ENCODE data around the gene SNED1.
"Not testable (repeated sequence)": the region's sequence is repeated elsewhere in the genome, so short reads cannot be mapped to it uniquely, and the experiment has no call there.

Gene SNED1

DNA sequence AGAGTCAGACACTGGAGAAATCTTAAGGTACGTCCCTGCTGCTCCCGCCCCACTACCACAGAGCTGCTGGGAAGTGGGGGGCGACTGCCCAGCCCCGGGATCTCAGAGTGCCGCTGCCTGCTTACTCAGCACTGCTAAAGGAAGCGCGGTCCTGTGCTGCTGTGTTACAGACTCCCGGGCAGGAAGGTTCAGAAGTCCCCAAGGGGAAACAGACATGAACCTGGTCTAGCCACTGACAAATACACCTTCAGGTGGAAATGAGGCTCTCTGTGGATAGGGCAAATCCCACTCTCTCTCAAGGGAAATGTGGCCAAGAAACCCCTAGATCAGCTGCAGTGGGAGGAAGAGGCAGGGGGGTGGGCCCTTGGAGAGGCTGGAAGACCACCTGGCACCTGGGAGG is 90.0 kb downstream of the SNED1 start:
- DNase-seq (ENCODE audit: low read depth): no peak

GRCh38 chr2:241088791-241089732 is 90.6 kb downstream of the SNED1 start:
- no peak for DNase-seq (ENCODE audit: low read depth)

DNA sequence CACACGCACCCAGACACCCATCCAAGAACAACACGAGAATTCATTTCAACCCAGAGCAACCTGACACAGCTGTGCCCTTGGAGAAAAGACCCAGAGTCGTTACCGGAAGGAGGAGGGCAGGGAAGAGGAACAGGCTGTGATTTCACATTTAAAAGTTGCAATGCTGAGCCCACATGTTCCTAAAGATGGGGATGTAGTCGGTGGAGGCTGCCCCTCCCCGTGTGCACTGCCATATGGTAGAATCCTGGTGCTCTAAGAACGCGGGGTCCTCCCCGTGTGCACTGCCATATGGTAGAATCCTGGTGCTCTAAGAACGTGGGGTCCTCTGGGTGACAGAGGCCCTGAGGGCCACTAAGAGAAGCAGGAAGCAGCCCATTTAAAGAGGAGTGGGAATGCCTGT is 92.8 kb downstream of the SNED1 start:
- no peak for DNase-seq (ENCODE audit: low read depth)

GRCh38 chr2:241091734-241092445 is 93.5 kb downstream of the SNED1 start:
- no peak for DNase-seq (ENCODE audit: low read depth)

DNA sequence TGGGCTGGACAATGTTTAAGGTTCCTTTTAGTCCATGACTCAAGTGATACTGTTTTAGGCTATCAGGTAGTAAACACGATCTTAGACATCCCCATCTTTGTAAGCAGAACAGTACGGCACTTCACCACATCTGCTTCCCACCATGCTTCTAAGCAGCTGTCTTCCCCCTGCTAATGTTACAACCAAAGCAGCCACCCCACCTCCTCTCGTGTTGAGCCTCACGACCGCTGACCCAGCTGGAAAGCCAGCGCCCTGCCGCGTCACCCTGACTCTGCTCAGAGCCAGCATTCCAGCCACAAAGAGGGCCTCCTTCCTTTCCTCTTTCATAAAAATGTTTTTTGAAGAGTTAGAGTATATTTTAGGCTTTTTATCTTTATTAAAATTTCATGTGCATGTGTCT is 94.3 kb downstream of the SNED1 start:
- DNase-seq (ENCODE audit: low read depth): no peak

DNA sequence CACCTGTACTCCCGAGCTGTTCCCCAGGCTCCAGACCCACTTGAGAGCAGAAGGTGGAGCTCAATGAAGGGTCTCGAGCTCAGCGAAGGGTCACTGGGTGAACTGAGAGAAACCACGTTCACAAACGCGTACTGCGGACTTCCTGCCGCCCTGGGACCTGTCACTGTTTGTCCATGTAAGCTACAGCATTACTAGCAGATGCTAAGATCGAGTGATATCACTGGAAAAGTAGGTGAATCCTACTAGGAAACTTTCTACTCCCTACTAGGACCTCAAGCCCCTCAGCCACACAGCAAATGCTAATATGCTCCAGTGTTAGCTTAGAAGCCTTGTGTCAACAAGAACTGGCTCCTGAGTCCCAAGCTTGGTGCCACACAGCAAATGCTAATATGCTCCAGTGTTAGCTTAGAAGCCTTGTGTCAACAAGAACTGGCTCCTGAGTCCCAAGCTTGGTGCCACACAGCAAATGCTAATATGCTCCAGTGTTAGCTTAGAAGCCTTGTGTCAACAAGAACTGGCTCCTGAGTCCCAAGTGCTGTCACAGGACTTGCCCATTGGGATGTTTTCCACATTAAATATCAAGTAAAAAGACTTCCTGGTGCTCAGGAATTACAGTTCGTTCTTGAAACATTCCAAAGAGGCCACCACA is 94.8 kb downstream of the SNED1 start:
- DNase-seq (ENCODE audit: low read depth): not testable (repeated sequence)

DNA sequence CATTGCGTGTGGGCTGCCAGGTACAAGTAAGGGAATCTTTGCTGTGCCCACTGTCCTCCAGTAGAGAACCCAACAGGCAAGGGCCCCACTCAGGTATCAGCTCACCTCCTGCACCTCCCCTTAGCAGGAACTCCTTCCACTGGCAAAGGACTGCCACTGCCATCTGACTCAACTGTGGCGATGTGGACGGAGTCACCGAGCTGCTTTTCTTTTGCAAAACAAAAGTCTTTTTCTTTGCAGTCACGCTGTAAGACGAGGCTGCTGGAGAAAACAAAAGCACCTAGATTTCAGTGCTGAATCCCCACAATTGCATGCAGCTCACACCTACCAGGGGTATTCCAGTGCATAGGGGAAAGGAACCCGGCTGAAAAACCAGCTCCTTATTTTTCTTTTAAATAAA is 95.8 kb downstream of the SNED1 start:
- no peak for DNase-seq (ENCODE audit: low read depth)

DNA sequence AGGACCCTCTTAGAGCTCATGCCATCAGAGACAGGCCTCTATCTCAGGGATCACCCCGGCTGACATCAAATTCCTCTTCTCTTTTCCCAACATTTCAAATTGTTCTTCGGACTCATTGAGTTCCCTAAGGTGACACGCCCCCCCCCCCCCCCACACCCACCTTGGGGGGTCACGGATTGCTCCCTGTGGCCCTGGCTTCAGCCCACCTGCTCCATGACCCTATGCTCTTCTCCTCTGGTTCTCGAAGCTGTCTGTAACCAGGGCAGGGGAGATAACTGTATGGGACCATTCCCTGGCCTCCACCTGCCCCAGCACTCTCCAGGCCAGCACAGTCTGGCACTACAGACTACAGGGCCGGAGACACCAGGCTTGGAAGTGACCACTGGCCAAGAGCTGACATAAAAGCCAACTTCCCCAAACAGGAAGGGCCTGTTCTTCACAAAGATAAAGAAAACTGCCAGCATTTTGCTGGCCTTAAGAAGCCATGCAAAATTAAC is 96.6 kb downstream of the SNED1 start:
- no peak for DNase-seq (ENCODE audit: low read depth)

DNA sequence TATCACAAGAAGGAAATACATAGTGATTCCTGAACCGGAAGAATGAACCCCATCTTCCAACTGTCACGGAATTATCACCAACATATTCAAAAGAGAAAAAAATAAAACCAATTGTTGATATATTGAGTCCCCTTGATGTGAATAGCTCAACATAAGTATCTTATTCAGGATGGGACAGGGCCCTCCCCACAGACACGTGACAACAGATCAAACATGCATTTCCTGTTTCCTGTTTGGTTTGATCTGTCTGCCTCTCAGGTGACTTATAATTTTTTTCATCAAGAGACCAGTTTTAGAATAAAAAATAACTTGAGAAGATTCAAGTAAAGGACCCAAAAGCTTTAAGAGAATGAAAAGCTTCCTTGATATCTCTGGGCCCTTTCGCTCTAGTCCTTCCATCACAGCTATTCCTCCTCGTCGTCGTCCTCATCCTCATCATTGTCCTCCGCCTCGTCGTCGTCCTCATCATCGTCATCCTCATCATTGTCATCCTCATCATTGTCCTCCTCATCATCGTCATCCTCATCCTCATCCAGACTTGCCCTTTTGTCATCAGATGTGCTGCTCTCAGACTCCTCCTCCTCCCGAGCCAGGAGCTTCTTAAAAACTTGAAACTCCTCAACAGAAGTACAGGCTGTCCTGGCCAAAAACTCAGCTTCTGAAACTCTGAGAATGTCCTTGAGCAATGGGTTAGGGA is 97.3 kb downstream of the SNED1 start:
- no peak for DNase-seq (ENCODE audit: low read depth)

GRCh38 chr2:241096979-241097378 is 98.6 kb downstream of the SNED1 start:
- no peak for DNase-seq (ENCODE audit: low read depth)

- DNase-seq (ENCODE audit: low read depth): no peak
Observed at GRCh38 chr2:241099246-241099645, 100.8 kb downstream of the SNED1 start.

GRCh38 chr2:241102239-241102803 is 103.9 kb downstream of the SNED1 start, which contains the start of gene MTERF4:
Gene MTERF4, minus strand, starts transcription at chr2:241102287. Its CDS starts 14 bp downstream, at chr2:241102273.
- DNase-seq (ENCODE audit: low read depth): peak; percentile 78

DNA sequence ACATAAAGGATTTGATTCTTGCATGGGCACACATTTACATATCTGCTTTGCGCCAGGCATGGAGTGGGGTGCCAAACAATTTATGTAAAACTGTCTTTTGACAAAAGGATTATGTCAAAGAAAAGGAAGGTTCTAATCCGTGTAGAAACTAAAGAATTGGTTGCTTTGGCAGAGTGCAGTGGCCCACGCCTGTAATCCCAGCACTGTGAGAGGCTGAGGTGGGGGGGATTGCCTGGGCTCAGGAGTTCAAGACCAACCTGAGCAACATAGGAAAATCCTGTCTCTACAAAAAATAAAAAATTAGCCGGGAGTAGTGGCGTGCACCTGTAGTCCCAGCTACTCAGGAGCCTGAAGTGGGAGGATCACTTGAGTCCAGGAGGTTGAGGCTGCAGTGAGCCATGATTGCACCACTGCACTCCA is 104.8 kb downstream of the SNED1 start:
- no peak for DNase-seq (ENCODE audit: low read depth)

DNA sequence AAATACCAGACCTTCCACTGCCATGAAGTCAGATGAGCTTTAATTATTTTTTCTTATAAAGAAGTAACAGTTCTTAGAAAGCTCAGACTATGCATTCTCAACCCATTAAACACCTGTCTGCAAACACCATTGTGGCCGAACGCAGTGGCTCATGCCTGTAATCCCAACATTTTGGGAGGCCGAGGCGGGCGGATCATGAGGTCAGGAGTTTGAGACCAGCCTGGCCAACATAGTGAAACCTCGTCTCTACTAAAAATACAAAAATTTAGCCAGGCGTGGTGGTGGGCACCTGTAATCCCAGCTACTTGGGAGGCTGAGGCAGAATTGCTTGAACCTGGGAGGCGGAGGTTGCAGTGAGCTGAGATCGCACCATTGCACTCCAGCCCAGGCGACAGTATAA is 106.2 kb downstream of the SNED1 start:
- not testable (repeated sequence) for DNase-seq (ENCODE audit: low read depth)

DNA sequence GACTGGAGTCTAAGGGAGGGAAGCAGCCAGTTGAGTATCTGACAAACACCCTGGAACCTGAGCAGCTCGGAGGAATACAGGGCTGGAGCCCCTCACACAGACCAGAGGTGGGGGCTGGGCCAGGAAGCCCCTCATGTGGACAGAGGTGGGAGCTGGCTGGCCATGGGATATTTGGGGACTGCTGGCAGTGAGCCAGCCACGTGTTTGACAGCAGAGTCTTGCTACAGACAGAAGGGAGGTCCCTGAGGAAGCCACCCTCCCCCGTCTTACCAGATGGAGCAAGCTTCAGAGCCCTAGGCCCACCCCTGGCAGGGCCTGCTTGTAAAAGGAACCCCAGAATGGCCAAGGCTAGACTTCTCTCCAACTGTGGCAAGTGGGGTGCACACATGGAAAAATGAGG is 107.2 kb downstream of the SNED1 start:
- DNase-seq (ENCODE audit: low read depth): no peak

DNA sequence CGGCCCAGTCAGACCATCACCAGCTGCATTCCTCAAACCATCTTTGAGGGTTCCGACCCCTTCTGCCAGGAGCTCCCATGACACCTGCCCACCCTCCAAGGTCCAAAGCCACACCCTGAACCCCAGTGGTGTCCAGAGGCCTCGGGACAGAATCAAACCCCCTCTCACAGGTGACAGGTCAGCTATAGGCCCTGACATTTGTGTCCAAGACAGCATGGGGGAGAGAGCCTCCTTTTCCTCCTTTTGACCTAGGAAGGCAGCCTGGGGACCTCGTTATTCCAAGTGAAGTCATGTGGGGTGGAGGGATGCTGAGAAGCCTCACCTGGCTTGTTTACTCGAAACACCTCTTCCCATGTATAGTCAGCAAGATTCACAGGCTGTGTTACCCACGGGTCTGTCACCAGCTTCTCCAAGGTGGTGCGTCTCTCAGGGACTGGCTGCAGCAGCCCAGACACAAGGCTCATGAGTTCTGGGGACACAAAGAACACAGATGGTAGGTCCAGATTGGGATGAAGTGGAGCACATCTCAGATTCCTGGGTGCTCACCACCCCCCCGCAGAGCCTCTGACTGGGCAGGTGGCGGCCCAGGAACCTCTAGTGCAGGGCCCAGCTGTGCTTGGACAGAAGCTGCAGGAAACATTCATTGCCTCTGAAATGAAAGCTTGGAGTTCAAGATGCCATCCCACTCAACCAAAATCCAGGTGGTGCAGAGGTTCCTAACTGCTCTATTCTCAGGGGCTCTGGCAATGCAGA is 108.8 kb downstream of the SNED1 start:
- no peak for DNase-seq (ENCODE audit: low read depth)

GRCh38 chr2:241108271-241109209 is 110.1 kb downstream of the SNED1 start:
- DNase-seq (ENCODE audit: low read depth): no peak

DNA sequence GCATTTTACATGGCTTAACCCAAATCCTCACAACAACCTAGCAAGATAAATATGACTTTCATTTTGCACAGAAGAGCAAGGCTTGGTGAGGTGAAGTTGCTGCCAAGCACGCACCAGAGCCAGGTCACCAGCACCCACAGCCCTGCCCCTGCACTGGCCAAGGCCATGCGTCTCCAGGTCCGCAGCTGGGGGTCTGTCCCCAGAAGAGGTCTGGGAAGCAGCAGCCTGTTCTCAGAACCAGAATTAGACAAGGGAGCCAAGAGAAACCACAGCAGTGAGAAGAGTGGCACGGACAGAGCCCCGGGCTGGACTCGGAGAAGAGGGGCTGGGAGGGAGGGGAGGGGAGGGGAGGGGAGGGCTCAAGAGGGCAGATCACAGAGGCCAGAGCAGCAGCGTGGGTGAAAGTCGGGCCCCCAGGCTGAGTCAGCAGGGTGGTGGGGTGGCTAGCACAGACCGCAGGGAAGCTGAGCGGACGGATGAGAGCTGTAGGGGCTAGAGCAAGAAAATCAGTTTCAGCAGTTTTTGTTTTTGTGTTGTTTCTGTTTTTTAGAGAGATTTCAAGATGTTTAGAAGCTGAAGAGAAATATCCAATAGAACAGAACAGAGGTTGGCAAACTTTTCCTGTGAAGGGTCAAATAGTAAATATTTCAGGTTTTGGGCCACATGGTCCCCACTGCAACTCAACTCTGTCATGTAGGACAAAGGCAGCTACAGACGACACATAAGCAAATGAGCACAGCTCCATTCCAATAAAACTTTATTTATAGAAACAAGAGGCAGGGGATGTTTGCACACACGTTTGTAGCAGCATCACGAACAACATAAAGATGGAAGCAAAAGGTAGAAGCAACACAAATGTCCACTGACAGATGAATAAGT is 111.0 kb downstream of the SNED1 start:
- no peak for DNase-seq (ENCODE audit: low read depth)

Measured in stimulated activated CD8-positive, alpha-beta memory T cell treated with anti-CD3 and anti-CD28 coated beads, Interleukin-12 subunit alpha, Interleukin-12 subunit beta, amount 100 ng/mL, for 4 hours (primary cell).